GM20000 (cell line): ENCODE measurements around the gene KLHDC9.

Source experiments
- DNase-seq: peaks from one replicate; pipeline ENCODE4 v3.0.0; 2012; ENCODE audit warnings: low spot score
- TF ChIP-seq, protein P1 (sequence below): IDR thresholded peaks from 2 replicates; pipeline ENCODE4 v1.5.1; 2012; ENCODE audit warnings: mild to moderate bottlenecking, control low read depth; ENCODE audit errors: extremely low read depth, missing control alignments

Gene KLHDC9

DNA sequence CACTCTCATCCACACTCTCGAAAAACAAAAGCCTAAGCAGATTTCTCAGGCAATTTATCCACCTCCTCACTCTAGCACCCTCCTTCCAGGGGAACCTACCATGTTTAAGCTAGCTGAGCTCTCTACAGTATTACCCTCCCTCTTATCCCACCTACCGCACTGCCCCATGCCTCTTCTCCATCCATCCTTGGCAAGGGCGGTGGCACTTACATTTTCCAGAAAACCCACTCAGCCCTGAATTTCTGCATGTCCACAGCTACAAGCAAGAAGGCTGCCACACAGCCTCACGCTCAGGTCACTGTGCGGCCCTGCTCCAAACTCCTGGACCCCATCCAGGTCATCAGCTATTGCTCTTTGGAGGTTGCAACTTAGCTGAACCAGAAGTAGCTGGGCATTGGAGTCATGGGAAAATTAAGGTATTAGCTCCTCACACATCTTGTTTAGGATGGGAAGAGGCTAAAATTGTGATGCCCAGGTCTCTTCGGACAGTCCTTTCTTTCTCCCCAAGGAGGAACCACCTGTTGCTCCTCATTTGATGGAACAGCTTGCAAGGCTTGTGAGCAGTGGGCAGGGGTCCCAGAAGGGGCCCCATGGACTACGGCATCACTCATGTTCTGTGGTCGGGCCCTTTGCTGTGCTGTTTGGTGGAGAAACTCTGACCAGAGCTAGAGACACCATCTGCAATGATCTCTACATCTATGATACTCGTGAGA, 1.1 kb downstream of the KLHDC9 start:
- TF ChIP-seq, protein P1, sequence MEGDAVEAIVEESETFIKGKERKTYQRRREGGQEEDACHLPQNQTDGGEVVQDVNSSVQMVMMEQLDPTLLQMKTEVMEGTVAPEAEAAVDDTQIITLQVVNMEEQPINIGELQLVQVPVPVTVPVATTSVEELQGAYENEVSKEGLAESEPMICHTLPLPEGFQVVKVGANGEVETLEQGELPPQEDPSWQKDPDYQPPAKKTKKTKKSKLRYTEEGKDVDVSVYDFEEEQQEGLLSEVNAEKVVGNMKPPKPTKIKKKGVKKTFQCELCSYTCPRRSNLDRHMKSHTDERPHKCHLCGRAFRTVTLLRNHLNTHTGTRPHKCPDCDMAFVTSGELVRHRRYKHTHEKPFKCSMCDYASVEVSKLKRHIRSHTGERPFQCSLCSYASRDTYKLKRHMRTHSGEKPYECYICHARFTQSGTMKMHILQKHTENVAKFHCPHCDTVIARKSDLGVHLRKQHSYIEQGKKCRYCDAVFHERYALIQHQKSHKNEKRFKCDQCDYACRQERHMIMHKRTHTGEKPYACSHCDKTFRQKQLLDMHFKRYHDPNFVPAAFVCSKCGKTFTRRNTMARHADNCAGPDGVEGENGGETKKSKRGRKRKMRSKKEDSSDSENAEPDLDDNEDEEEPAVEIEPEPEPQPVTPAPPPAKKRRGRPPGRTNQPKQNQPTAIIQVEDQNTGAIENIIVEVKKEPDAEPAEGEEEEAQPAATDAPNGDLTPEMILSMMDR = no peak
- DNase-seq = no peak

DNA sequence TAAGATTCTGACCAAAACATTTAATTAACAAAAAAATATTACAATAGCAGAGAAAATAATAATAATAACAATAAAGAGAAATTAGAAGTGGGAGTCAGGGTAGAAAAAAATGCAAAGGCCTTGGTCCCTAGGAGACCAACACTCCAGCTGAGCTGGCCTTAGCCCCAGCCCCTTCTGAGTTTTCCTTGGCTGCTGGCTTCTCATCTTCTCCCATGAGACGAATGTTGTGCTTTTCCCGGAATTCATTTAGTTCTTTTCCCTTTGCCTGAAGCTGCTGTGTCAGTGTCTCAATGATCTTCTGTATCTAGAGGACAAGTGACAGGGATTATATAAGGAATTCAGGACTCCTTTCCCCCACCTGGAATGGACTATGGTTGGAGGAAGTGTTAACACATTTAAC, 2.4 kb downstream of the KLHDC9 start:
- TF ChIP-seq, protein P1 = no peak
- no peak for DNase-seq

DNA sequence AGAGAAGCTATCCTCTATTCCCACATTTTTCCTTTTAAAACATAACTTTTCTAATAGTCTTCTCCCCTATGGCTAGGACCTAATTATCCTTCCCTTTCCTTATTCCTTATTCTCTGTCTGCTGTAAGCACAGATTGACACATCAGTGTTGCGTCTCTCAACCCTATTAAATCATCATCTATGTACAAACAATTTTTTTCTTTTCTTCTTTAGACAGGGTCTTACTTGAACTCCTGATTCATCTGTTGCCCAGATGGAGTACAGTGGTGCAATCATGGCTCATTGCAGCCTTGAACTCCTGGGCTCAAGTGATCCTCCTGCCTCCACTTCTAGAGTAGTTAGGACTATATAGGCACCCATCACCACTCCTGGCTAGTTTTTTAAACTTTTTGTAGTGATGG, 8.3 kb downstream of the KLHDC9 start:
- TF ChIP-seq, protein P1 = no peak
- DNase-seq = no peak

DNA sequence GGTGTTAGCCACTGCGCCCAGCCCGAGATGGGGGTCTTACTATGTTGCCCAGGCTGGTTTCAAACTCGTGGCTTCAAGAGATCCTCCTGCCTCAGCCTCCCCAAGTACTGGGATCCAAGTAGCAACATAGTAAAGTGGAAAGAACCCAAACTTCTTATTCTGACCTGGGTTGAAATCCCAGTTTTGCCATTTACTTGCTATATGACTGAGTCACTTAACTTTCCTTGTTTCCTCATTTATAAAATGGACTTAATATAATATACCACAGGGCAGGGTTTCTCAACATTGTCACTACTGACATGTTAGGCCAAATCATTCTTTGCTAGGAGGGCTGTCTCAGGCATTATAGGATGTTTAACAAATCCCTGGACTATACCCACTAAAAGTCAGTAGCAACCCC, 13.0 kb downstream of the KLHDC9 start:
- TF ChIP-seq, protein P1 = no peak
- DNase-seq = no peak

DNA sequence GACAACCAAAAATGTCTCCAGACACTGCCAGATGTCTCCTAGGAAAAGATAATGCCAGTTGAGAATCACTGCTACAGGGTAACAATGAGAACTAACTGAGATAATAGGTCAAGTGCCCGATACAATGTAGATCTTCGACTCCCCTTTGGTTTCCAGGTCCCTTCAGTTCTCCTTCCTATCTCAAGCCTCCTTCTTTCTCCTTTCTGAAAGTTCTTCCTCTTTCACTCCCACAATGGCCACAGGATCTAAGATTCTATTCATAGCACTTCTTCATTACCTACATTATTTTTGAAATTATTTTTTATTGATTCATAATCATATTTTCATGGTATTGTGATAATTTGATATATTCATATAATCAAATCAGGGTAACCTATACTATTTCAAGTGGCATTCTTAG, 13.4 kb downstream of the KLHDC9 start:
- DNase-seq = no peak

DNA sequence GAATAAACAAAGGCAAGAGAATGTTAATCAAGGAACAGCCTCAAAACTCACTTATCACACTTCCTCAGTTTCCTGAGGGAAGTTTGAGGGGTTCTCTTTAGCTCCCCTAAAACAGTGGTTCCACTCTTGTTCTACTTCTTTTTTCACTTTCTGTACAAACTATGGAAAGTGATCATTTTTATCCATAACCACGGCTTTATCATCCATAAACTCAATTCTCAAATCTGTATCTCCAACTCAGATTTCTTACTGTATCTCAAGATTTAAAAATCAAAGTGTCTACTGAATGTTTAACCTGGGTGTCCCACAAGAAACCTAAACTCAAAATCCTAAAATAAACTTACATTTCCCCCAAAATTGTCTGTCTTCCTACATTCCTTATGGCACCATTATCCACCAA, 15.8 kb downstream of the KLHDC9 start:
- TF ChIP-seq, protein P1 = no peak

More for the DNA sequence above, 13.4 kb downstream of the KLHDC9 start:
- TF ChIP-seq, protein P1 = no peak

DNA sequence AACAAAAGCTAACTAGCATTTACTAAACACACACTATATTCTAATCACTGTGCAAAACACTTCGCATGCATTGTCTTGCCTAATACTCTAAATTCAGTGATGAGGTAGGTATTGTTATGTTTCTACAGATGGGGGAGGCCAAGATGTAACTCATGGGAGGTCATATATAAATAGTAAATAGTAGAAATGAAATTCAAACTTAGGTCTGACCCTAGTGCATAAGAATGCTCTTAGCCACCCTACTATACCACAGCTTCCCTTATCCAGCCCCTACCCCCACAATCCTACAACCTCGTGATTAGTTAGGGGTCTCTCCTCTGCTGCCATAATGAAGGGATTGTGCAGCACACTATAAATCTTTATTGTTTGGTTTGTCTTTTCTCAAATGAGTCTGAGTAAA, 16.4 kb downstream of the KLHDC9 start:
- TF ChIP-seq, protein P1 = no peak
- no peak for DNase-seq

More for the DNA sequence above, 15.8 kb downstream of the KLHDC9 start:
- no peak for DNase-seq
